HK-2 (cell line): Measurements from ENCODE around the gene SLC16A9.
A peak's percentile ranks its signal among the peaks of the same experiment; 100 is the strongest.
"Not testable (repeated sequence)": the region's sequence is repeated elsewhere in the genome, so short reads cannot be mapped to it uniquely, and the experiment has no call there.

Source experiments
- DNase-seq: peaks from one replicate; pipeline ENCODE4 v3.0.0-alpha.2; 2018; ENCODE audit not compliant: unreplicated experiment

The SLC16A9 gene

GRCh38 chr10:59675812-59676211 is 33.8 kb downstream of the SLC16A9 start:
- DNase-seq, result no peak

GRCh38 chr10:59674215-59674836 is 35.3 kb downstream of the SLC16A9 start:
- DNase-seq, result peak; percentile 29

- no peak for DNase-seq
Observed at GRCh38 chr10:59672150-59672875, 37.3 kb downstream of the SLC16A9 start.

- no peak for DNase-seq
Observed at GRCh38 chr10:59670269-59670668, 39.4 kb downstream of the SLC16A9 start.

- DNase-seq, result no peak
Observed at GRCh38 chr10:59668096-59668495, 41.6 kb downstream of the SLC16A9 start.

GRCh38 chr10:59666310-59666709 is 43.3 kb downstream of the SLC16A9 start:
- DNase-seq, result no peak

- not testable (repeated sequence) for DNase-seq
Observed at GRCh38 chr10:59663213-59663612, 46.4 kb downstream of the SLC16A9 start.

GRCh38 chr10:59657724-59658123 is 51.9 kb downstream of the SLC16A9 start:
- DNase-seq, result no peak

GRCh38 chr10:59655309-59655708 is 54.3 kb downstream of the SLC16A9 start:
- DNase-seq, result no peak

- DNase-seq, result no peak
Observed at GRCh38 chr10:59654007-59654406, 55.6 kb downstream of the SLC16A9 start.

- no peak for DNase-seq
Observed at GRCh38 chr10:59651902-59652301, 57.7 kb downstream of the SLC16A9 start.

- no peak for DNase-seq
Observed at GRCh38 chr10:59649606-59650346, 59.9 kb downstream of the SLC16A9 start.

GRCh38 chr10:59648711-59649201 is 60.9 kb downstream of the SLC16A9 start:
- DNase-seq, result no peak

- DNase-seq, result no peak
Observed at GRCh38 chr10:59644841-59645240, 64.8 kb downstream of the SLC16A9 start.

GRCh38 chr10:59641688-59642087 is 68.0 kb downstream of the SLC16A9 start:
- not testable (repeated sequence) for DNase-seq

- no peak for DNase-seq
Observed at GRCh38 chr10:59635502-59636290, 74.0 kb downstream of the SLC16A9 start.

- no peak for DNase-seq
Observed at GRCh38 chr10:59634102-59634501, 75.5 kb downstream of the SLC16A9 start.

GRCh38 chr10:59633063-59633462 is 76.6 kb downstream of the SLC16A9 start:
- DNase-seq, result no peak

GRCh38 chr10:59631882-59632807 is 77.5 kb downstream of the SLC16A9 start:
- no peak for DNase-seq

- no peak for DNase-seq
Observed at GRCh38 chr10:59631237-59631636, 78.4 kb downstream of the SLC16A9 start.

- no peak for DNase-seq
Observed at GRCh38 chr10:59628965-59629364, 80.7 kb downstream of the SLC16A9 start.
